GM12878 (cell line): Measurements from ENCODE around the gene VAV2. TPM values are rescaled to one million over a fixed set of nuclear protein-coding genes. Genes with fewer than 3 reads are reported as not detected.

Experiments
- ATAC-seq: fragments of 200-7000 bp; cut with Tn5 transposase; 3 replicates; pipeline ENCODE4 v1.9.1; 2020; ENCODE audit warnings: mild to moderate bottlenecking, moderate library complexity
- BruUV-seq: library from RNA; stranded (reverse); fragments of 400-500 nt; replicated peaks from 2 replicates; lab custom pipeline; 2021; lab: Mats Ljungman, UMichigan
- CTCF ChIA-PET: fragments of 300-600 bp; sonication (Branson Sonifier 250); formaldehyde crosslinking; extraction: SDS; loops from one replicate; lab custom pipeline; 2021; ENCODE audit warnings: inconsistent platforms; lab: Yijun Ruan, JAX
- POLR2A ChIA-PET: fragments of 350-600 bp; formaldehyde crosslinking; extraction: SDS; loops from one replicate; lab custom pipeline; 2021; ENCODE audit warnings: inconsistent platforms; lab: Charles Lee
- RAD21 ChIA-PET: fragments of 300-600 bp; sonication (Branson Sonifier 250); formaldehyde crosslinking; loops from one replicate; lab custom pipeline; 2023; ENCODE audit warnings: antibody characterized with exemption; ENCODE audit not compliant: unreplicated experiment; lab: Charles Lee
- SMC1A ChIA-PET: fragments of 300-600 bp; sonication (Branson Sonifier 250); formaldehyde crosslinking; loops from one replicate; lab custom pipeline; 2023; ENCODE audit not compliant: unreplicated experiment, uncharacterized antibody; lab: Charles Lee
- DNase-seq: peaks from one replicate; pipeline ENCODE4 v3.0.0-alpha.2; 2011; ENCODE audit warnings: low read depth, low spot score
- FAIRE-seq: peaks from 3 replicates; lab custom pipeline; 2011; peaks lifted over from hg19 to GRCh38; lab: Jason Lieb, UNC
- H2AFZ ChIP-seq: 2 replicates; pipeline ENCODE4 v1.6.0; 2011; ENCODE audit warnings: low read depth, low read length, control low read depth; ENCODE audit not compliant: control insufficient read depth
- H3K27ac ChIP-seq: 2 replicates; pipeline ENCODE4 v1.5.1; 2011; ENCODE audit warnings: control low read depth; ENCODE audit not compliant: control insufficient read depth, insufficient read depth
- H3K27me3 ChIP-seq, 2 experiments: replicated peaks in 1 of 2; 2 replicates each; pipeline versions ENCODE4 v1.6.0 to v1.6.1; 2011; ENCODE audit warnings: low read length in 1 of 2; ENCODE audit not compliant: control insufficient read depth in 2 of 2, insufficient read depth in 2 of 2
- H3K36me3 ChIP-seq, 2 experiments: 2 replicates each; pipeline ENCODE4 v1.5.1; 2011; ENCODE audit warnings: low read length in 1 of 2; ENCODE audit not compliant: control insufficient read depth in 2 of 2, insufficient read depth in 2 of 2
- H3K4me1 ChIP-seq: 2 replicates; pipeline ENCODE4 v1.6.1; 2011; ENCODE audit warnings: mild to moderate bottlenecking, low read length, moderate library complexity, mixed read lengths; ENCODE audit not compliant: control insufficient read depth, insufficient read depth
- H3K4me2 ChIP-seq: 2 replicates; pipeline ENCODE4 v1.6.0; 2011; ENCODE audit warnings: control low read depth; ENCODE audit not compliant: control insufficient read depth, insufficient read depth
- H3K4me3 ChIP-seq: fragments of 200-600 bp; sonication (generic); 2 replicates; pipeline ENCODE4 v1.5.1; 2016
- H3K79me2 ChIP-seq: 2 replicates; pipeline ENCODE4 v1.6.0; 2011; ENCODE audit warnings: low read length; ENCODE audit not compliant: control insufficient read depth, insufficient read depth
- H3K9ac ChIP-seq: 2 replicates; pipeline ENCODE4 v1.8.0; 2011; ENCODE audit warnings: low read length, control low read depth, mixed read lengths; ENCODE audit not compliant: control insufficient read depth, insufficient read depth
- H3K9me3 ChIP-seq: replicated peaks from 3 replicates; pipeline ENCODE4 v1.5.1; 2011; ENCODE audit warnings: mild to moderate bottlenecking, low read length; ENCODE audit not compliant: control insufficient read depth, insufficient read depth
- H4K20me1 ChIP-seq: 2 replicates; pipeline ENCODE4 v1.6.0; 2011; ENCODE audit not compliant: control insufficient read depth, insufficient read depth
- CEBPB ChIP-seq, 2 experiments: fragments of 150-350 bp in 1 of 2; IDR thresholded peaks; 2 replicates each; pipeline ENCODE4 v1.6.1; 2012 to 2014; ENCODE audit warnings: low read depth in 2 of 2, low read length in 2 of 2, borderline replicate concordance in 1 of 2, inconsistent platforms in 1 of 2
- HDGF ChIP-seq: fragments of 450-650 bp; IDR thresholded peaks from 2 replicates; pipeline ENCODE4 v1.6.1; 2016; ENCODE audit warnings: antibody characterized with exemption
- LARP7 ChIP-seq: fragments of 450-650 bp; IDR thresholded peaks from 2 replicates; pipeline ENCODE4 v1.6.1; 2017; ENCODE audit warnings: mild to moderate bottlenecking
- NFYA ChIP-seq: IDR thresholded peaks from 2 replicates; pipeline ENCODE4 v1.6.1; 2011; ENCODE audit warnings: low read depth, mild to moderate bottlenecking, low read length, improper control_type of control experiment, borderline replicate concordance
- POLR2A ChIP-seq: IDR thresholded peaks from 2 replicates; pipeline ENCODE4 v1.6.1; 2011; ENCODE audit warnings: low read depth, mild to moderate bottlenecking, low read length
- RB1 ChIP-seq: fragments of 450-650 bp; formaldehyde crosslinking; IDR thresholded peaks from 2 replicates; pipeline ENCODE4 v1.6.1; 2017; ENCODE audit warnings: mild to moderate bottlenecking, borderline replicate concordance
- ZNF217 ChIP-seq: fragments of 450-650 bp; IDR thresholded peaks from 2 replicates; pipeline ENCODE4 v1.6.1; 2017; ENCODE audit warnings: antibody characterized with exemption, mild to moderate bottlenecking
- ZSCAN29 ChIP-seq: fragments of 450-650 bp; IDR thresholded peaks from 2 replicates; pipeline ENCODE4 v1.6.1; 2017; ENCODE audit warnings: mild to moderate bottlenecking, moderate library complexity
- WGBS: methylation state at CpG from one replicate; pipeline ENCODE4 v1.1.6; 2016; ENCODE audit warnings: low lambda C conversion rate; ENCODE audit not compliant: insufficient replicate concordance, insufficient coverage; ENCODE audit errors: missing lambda C conversion rate; 5-methylcytosine and 5-hydroxymethylcytosine counted together
- in situ Hi-C: fragments of 300-500 bp; cut with MboI; formaldehyde crosslinking; loops from 9 replicates; pipeline ENCODE4 v1.14.3; 2018; ENCODE audit warnings: mixed read lengths
- intact Hi-C: fragments of 100-400 bp; cut with micrococcal nuclease; formaldehyde crosslinking; loops from one replicate; pipeline ENCODE4 v1.14.2; 2022; ENCODE audit not compliant: unreplicated experiment
- polyA plus RNA-seq, 11 experiments: library from polyadenylated mRNA; depleted of rRNA in 4 of 11; unstranded in 6 of 11; stranded (reverse) in 5 of 11; fragments of >200 nt; fragmentation: Nextera tagmentation in 4 of 11; fragmentation: Illumina TruSeq in 1 of 11; extraction: Ambion mirVana in 4 of 11; extraction: Trizol in 1 of 11; gene quantifications; 1 replicate in 1 of 11; 2 replicates in 10 of 11; pipeline versions ENCODE4 v1.2.1 to v1.2.3, GENCODE V29; 2011 to 2016; ENCODE audit warnings: inconsistent platforms in 2 of 11, missing spikeins in 2 of 11, low read depth in 1 of 11
- total RNA-seq, 4 experiments: library from RNA; depleted of rRNA in 3 of 4; stranded (reverse); fragments of >200 nt in 3 of 4; fragmentation: Illumina TruSeq in 1 of 4; extraction: Trizol in 1 of 4; gene quantifications; 2 replicates each; pipeline versions ENCODE4 v1.2.1 to v1.2.3, GENCODE V29; 2013 to 2021
- TF ChIP-seq, protein P1 (sequence below): fragments of 450-650 bp; IDR thresholded peaks from 2 replicates; pipeline ENCODE4 v1.6.1; 2017; ENCODE audit warnings: antibody characterized with exemption, mild to moderate bottlenecking, moderate library complexity

The VAV2 gene
- total and polyA plus RNA-seq, 10 of the 15 experiments (the other 5 are each of a cell fraction or from before 2014, with no cell fraction given) = 0.13 to 43.9 (median 16.9) TPM

DNA sequence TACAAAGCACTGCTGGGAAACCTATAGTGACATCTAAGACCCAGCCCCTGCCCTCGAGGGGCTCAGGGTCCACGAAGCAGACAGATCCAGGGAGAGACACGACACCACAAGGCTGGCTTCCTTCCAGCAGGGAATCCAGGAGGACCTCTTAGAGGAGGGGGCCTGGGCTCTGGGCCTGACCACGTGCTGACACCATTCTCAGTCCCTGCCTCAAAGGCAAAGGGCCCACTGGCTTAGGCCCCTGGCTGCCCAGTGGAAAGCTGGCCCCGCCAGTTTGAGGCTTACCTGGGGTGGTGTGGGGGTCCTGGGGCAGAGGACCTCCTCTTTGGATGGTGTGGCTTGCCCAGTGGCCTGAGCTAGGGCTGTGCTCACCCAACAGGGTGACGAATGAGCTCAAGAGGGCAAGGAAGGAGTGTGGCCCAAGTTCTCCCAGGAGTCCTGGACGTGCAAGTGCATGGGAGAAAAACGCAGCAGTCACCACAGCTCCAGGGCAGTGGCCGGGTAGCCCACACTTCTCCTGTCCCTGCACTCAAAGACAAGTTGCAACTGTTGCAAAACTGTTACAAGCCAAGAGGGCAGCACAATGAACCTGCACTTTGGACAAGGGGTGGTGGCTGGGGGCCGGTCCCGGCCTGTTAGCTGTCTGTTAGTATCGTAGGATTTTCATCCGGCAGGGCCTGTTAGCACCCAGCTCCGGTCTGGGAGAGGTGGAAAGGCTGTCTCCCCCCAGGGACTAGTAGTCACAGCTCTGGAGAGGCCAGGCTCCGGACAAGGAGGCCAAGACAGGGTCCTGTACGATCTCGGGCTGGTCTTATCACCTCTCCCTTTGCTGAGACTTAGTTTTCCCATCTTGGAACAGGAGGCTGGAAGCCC is 252.5 kb downstream of the VAV2 start:
- CTCF ChIA-PET = interaction anchor here (0.7 to 2.0 kb wide), 2 partner anchors 12 to 139 kb away, joined by 3 to 5 read pairs; no protein-coding TSS in a partner anchor
- H3K27me3 ChIP-seq = no peaks in the 10 kb centered on the region; a peak in 1 of 4 replicates
- RAD21 ChIA-PET = no interaction called here
- H3K36me3 ChIP-seq = no peaks in the 10 kb centered on the region; a peak in 1 of 4 replicates
- H3K4me2 ChIP-seq = no peak overlapping the region
- no peak overlapping the region for H2AFZ ChIP-seq
- no peaks in the 10 kb centered on the region for H3K4me1 ChIP-seq
- intact Hi-C loops = no loop called here
- H3K27ac ChIP-seq = no peak overlapping the region
- H3K79me2 ChIP-seq = no peaks in the 10 kb centered on the region
- no peak for DNase-seq
- FAIRE-seq = no peak
- POLR2A ChIA-PET = no interaction called here
- SMC1A ChIA-PET = interaction anchor here (0.5 to 1.9 kb wide), 2 partner anchors 41 to 254 kb away, joined by 3 to 8 read pairs; no protein-coding TSS in a partner anchor
- in situ Hi-C loops = no loop called here
- 19% methylated on average over 17 of the region's 17 CpGs for WGBS
- H4K20me1 ChIP-seq = no peaks in the 10 kb centered on the region
- no TSS peak for BruUV-seq
- H3K4me3 ChIP-seq = no peak overlapping the region
- TF ChIP-seq, protein P1, sequence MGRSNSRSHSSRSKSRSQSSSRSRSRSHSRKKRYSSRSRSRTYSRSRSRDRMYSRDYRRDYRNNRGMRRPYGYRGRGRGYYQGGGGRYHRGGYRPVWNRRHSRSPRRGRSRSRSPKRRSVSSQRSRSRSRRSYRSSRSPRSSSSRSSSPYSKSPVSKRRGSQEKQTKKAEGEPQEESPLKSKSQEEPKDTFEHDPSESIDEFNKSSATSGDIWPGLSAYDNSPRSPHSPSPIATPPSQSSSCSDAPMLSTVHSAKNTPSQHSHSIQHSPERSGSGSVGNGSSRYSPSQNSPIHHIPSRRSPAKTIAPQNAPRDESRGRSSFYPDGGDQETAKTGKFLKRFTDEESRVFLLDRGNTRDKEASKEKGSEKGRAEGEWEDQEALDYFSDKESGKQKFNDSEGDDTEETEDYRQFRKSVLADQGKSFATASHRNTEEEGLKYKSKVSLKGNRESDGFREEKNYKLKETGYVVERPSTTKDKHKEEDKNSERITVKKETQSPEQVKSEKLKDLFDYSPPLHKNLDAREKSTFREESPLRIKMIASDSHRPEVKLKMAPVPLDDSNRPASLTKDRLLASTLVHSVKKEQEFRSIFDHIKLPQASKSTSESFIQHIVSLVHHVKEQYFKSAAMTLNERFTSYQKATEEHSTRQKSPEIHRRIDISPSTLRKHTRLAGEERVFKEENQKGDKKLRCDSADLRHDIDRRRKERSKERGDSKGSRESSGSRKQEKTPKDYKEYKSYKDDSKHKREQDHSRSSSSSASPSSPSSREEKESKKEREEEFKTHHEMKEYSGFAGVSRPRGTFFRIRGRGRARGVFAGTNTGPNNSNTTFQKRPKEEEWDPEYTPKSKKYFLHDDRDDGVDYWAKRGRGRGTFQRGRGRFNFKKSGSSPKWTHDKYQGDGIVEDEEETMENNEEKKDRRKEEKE = no peak
- TF ChIP-seq POLR2A (no peak), HDGF (no peak), ZNF217 (no peak), ZSCAN29 (no peak), CEBPB (IDR thresholded peaks at IDR 0.05; ENCODE audit: borderline replicate concordance in 1 of 2, low read depth in 2 of 2, low read length in 2 of 2) (no peak), RB1 (no peak), LARP7 (no peak), NFYA (no peak)
- H3K9me3 ChIP-seq = no peaks in the 10 kb centered on the region
- no peak for ATAC-seq
- no peak overlapping the region for H3K9ac ChIP-seq
